Measurements from ENCODE around the gene HUWE1.

DNA sequence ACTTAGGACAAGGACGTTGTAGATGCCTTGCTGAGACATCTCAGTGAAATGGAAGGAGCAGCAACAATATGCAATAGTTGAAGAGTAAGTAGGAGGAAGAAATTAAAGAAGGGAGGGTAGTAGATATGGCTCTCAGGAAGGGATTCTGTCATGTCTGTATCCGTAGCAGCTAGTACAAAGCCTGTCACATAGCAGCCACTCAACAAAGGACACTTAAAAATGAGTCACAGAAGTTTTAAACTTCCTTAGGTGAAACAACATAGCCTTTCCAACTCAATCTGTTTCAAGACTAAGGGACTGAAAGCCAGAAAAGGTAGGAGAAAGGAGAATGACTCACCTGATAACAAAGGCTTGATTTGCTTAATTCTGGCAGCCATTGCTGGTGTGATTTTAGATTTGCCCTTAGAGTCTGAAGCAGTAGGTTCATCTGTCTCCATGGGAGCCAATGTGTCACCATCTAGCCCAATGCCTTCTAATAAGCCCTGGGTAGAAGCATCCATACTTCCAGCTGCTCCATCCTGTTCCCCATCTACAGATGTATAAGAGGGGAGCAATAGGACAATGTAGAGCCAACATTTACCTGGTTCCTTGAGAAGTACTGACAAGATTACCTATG, 86.6 kb downstream of the HUWE1 start:
- TF ChIP-seq, protein P1, sequence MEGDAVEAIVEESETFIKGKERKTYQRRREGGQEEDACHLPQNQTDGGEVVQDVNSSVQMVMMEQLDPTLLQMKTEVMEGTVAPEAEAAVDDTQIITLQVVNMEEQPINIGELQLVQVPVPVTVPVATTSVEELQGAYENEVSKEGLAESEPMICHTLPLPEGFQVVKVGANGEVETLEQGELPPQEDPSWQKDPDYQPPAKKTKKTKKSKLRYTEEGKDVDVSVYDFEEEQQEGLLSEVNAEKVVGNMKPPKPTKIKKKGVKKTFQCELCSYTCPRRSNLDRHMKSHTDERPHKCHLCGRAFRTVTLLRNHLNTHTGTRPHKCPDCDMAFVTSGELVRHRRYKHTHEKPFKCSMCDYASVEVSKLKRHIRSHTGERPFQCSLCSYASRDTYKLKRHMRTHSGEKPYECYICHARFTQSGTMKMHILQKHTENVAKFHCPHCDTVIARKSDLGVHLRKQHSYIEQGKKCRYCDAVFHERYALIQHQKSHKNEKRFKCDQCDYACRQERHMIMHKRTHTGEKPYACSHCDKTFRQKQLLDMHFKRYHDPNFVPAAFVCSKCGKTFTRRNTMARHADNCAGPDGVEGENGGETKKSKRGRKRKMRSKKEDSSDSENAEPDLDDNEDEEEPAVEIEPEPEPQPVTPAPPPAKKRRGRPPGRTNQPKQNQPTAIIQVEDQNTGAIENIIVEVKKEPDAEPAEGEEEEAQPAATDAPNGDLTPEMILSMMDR (IDR thresholded peaks at IDR 0.05): no peak
- no peak for TF ChIP-seq POLR2A (IDR thresholded peaks at IDR 0.05)
